Trophoblast cell (in vitro differentiated cells and primary cell): ENCODE measurements around the gene PCDH18.

ENCODE experiments used
- DNase-seq, 2 donors: peaks; one replicate each; pipeline ENCODE4 v3.0.0-alpha.2; 2016
- H2AFZ ChIP-seq: 2 replicates; pipeline ENCODE4 v1.6.1; 2013; ENCODE audit warnings: low read length, moderate library complexity, mild to moderate bottlenecking; ENCODE audit not compliant: insufficient read depth, poor library complexity
- H2AK5ac ChIP-seq: 2 replicates; pipeline ENCODE4 v1.6.1; 2013; ENCODE audit warnings: mild to moderate bottlenecking, low read length
- H2BK120ac ChIP-seq: 2 replicates; pipeline ENCODE4 v1.6.1; 2013; ENCODE audit warnings: low read length, mild to moderate bottlenecking, moderate library complexity; ENCODE audit not compliant: insufficient read depth, poor library complexity
- H2BK12ac ChIP-seq: 2 replicates; pipeline ENCODE4 v1.6.1; 2013; ENCODE audit warnings: mild to moderate bottlenecking, low read length, moderate library complexity
- H2BK5ac ChIP-seq: 2 replicates; pipeline ENCODE4 v1.6.1; 2013; ENCODE audit warnings: low read length, low read depth, moderate library complexity, mild to moderate bottlenecking; ENCODE audit not compliant: poor library complexity
- H3K14ac ChIP-seq: 2 replicates; pipeline ENCODE4 v1.6.1; 2013; ENCODE audit warnings: mild to moderate bottlenecking, low read length
- H3K18ac ChIP-seq: 2 replicates; pipeline ENCODE4 v1.6.1; 2013; ENCODE audit warnings: mild to moderate bottlenecking, low read length
- H3K23ac ChIP-seq: 2 replicates; pipeline ENCODE4 v1.6.1; 2013; ENCODE audit warnings: low read length
- H3K27ac ChIP-seq: 2 replicates; pipeline ENCODE4 v1.5.1; 2013; ENCODE audit warnings: low read depth, mild to moderate bottlenecking, inconsistent platforms, low read length, moderate library complexity
- H3K27me3 ChIP-seq: 2 replicates; pipeline ENCODE4 v1.6.1; 2013; ENCODE audit warnings: inconsistent platforms, mild to moderate bottlenecking, low read length, moderate library complexity; ENCODE audit not compliant: insufficient read depth
- H3K36me3 ChIP-seq, 2 experiments: 1 replicate in 1 of 2; 2 replicates in 1 of 2; pipeline ENCODE4 v1.6.1; 2013; ENCODE audit warnings: low read length in 2 of 2, mild to moderate bottlenecking in 2 of 2, moderate library complexity in 1 of 2; ENCODE audit not compliant: insufficient read depth in 2 of 2, control insufficient read depth in 1 of 2
- H3K4ac ChIP-seq: 2 replicates; pipeline ENCODE4 v1.6.1; 2013; ENCODE audit warnings: low read depth, mild to moderate bottlenecking, low read length, moderate library complexity
- H3K4me1 ChIP-seq, 2 experiments: 1 replicate in 1 of 2; 2 replicates in 1 of 2; pipeline ENCODE4 v1.6.1; 2013; ENCODE audit warnings: low read length in 2 of 2, mild to moderate bottlenecking in 2 of 2, moderate library complexity in 1 of 2; ENCODE audit not compliant: insufficient read depth in 2 of 2, control insufficient read depth in 1 of 2
- H3K4me2 ChIP-seq: 2 replicates; pipeline ENCODE4 v1.6.1; 2013; ENCODE audit warnings: inconsistent platforms, mild to moderate bottlenecking, low read length, moderate library complexity
- H3K4me3 ChIP-seq: 2 replicates; pipeline ENCODE4 v1.5.1; 2013; ENCODE audit warnings: mild to moderate bottlenecking, low read depth, low read length, inconsistent platforms
- H3K79me1 ChIP-seq: one replicate; pipeline ENCODE4 v1.6.1; 2013; ENCODE audit warnings: low read length
- H3K79me2 ChIP-seq: 2 replicates; pipeline ENCODE4 v1.6.1; 2013; ENCODE audit warnings: low read length, mild to moderate bottlenecking; ENCODE audit not compliant: control insufficient read depth, insufficient read depth, poor library complexity
- H3K9ac ChIP-seq: 2 replicates; pipeline ENCODE4 v1.6.1; 2013; ENCODE audit warnings: mild to moderate bottlenecking, low read length
- H3K9me3 ChIP-seq: 2 replicates; pipeline ENCODE4 v1.6.1; 2013; ENCODE audit warnings: low read depth, mild to moderate bottlenecking, control low read depth, inconsistent platforms, low read length; ENCODE audit not compliant: insufficient read depth
- H4K12ac ChIP-seq: 2 replicates; pipeline ENCODE4 v1.6.1; 2013; ENCODE audit warnings: low read depth, mild to moderate bottlenecking, low read length, moderate library complexity
- H4K8ac ChIP-seq: 2 replicates; pipeline ENCODE4 v1.6.1; 2013; ENCODE audit warnings: low read depth, mild to moderate bottlenecking, low read length, moderate library complexity
- H4K91ac ChIP-seq: one replicate; pipeline ENCODE4 v1.6.1; 2013; ENCODE audit warnings: low read depth, mild to moderate bottlenecking, low read length, moderate library complexity
- WGBS: extraction: QIAGEN DNeasy Blood & Tissue Kit; methylation state at CpG from one replicate; pipeline ENCODE4 v1.1.7; 2013; ENCODE audit warnings: missing lambda C conversion rate; ENCODE audit not compliant: insufficient read length, insufficient coverage; ENCODE audit errors: extremely low coverage; 5-methylcytosine and 5-hydroxymethylcytosine counted together

Gene PCDH18

GRCh38 chr4:137524725-137525369 lies 7.4 kb downstream of the PCDH18 start:
- Histone ChIP-seq H3K14ac (no peak overlapping the region), H3K27me3 (no peaks in the 10 kb centered on the region), H2BK12ac (no peak overlapping the region), H3K18ac (no peak overlapping the region), H3K36me3 (peaks cover 10 to 15% of the 10 kb centered on the region in 2 experiments), H4K8ac (no peak overlapping the region), H2AK5ac (no peak overlapping the region), H2BK5ac (no peak overlapping the region), H3K4me2 (no peak overlapping the region), H4K12ac (no peak overlapping the region), H3K9me3 (no peaks in the 10 kb centered on the region), H3K27ac (no peak overlapping the region), H4K91ac (no peak overlapping the region), H3K23ac (no peak overlapping the region), H3K4me1 (peaks cover 3 to 7% of the 10 kb centered on the region in 2 experiments), H2BK120ac (no peak overlapping the region), H3K4ac (no peak overlapping the region), H3K4me3 (no peak overlapping the region), H3K79me1 (no peaks in the 10 kb centered on the region), H3K9ac (no peak overlapping the region), H2AFZ (no peak overlapping the region), H3K79me2 (peaks cover 3% of the 10 kb centered on the region)
- no CpG with 5 or more reads among the region's 4 CpGs for WGBS
- no peak for DNase-seq

GRCh38 chr4:137523329-137523728 lies 9.0 kb downstream of the PCDH18 start:
- Histone ChIP-seq H2BK12ac (no peak overlapping the region), H2BK120ac (no peak overlapping the region), H3K79me2 (no peaks in the 10 kb centered on the region), H2AFZ (no peak overlapping the region), H3K36me3 (peaks cover 7 to 11% of the 10 kb centered on the region in 2 experiments), H3K4ac (no peak overlapping the region), H4K91ac (no peak overlapping the region), H3K4me1 (peaks cover 0 to 2% of the 10 kb centered on the region in 2 experiments), H3K18ac (no peak overlapping the region), H3K4me3 (no peak overlapping the region), H3K79me1 (no peaks in the 10 kb centered on the region), H3K23ac (no peak overlapping the region), H3K27me3 (no peaks in the 10 kb centered on the region), H3K27ac (no peak overlapping the region), H2AK5ac (no peak overlapping the region), H3K9me3 (no peaks in the 10 kb centered on the region), H3K4me2 (no peak overlapping the region), H3K9ac (no peak overlapping the region), H4K12ac (no peak overlapping the region), H2BK5ac (no peak overlapping the region), H3K14ac (no peak overlapping the region), H4K8ac (no peak overlapping the region)
- DNase-seq = no peak
- WGBS = no CpG with 5 or more reads among the region's 1 CpG

GRCh38 chr4:137521053-137521452 lies 11.2 kb downstream of the PCDH18 start:
- H3K79me1 ChIP-seq = no peaks in the 10 kb centered on the region
- WGBS = no CpG with 5 or more reads among the region's 9 CpGs

GRCh38 chr4:137519406-137519805 lies 12.9 kb downstream of the PCDH18 start:
- no peak overlapping the region for H3K9ac ChIP-seq
- H4K12ac ChIP-seq = no peak overlapping the region
- no peak overlapping the region for H3K27ac ChIP-seq
- H3K36me3 ChIP-seq = peaks cover 7% of the 10 kb centered on the region in 2 experiments
- no peak overlapping the region for H2BK5ac ChIP-seq
- H4K91ac ChIP-seq = no peak overlapping the region
- H3K23ac ChIP-seq = no peak overlapping the region
- H2AK5ac ChIP-seq = no peak overlapping the region
- H3K4me1 ChIP-seq = peaks cover 0 to 2% of the 10 kb centered on the region in 2 experiments
- no peak overlapping the region for H3K18ac ChIP-seq
- no peak overlapping the region for H3K4ac ChIP-seq
- H2AFZ ChIP-seq = no peak overlapping the region
- H3K4me3 ChIP-seq = no peak overlapping the region
- no peaks in the 10 kb centered on the region for H3K27me3 ChIP-seq
- H4K8ac ChIP-seq = no peak overlapping the region
- no peak for DNase-seq
- H3K14ac ChIP-seq = no peak overlapping the region
- H2BK12ac ChIP-seq = no peak overlapping the region
- H3K79me1 ChIP-seq = no peaks in the 10 kb centered on the region
- H3K79me2 ChIP-seq = no peaks in the 10 kb centered on the region
- WGBS = no CpG with 5 or more reads among the region's 2 CpGs
- no peaks in the 10 kb centered on the region for H3K9me3 ChIP-seq
- no peak overlapping the region for H2BK120ac ChIP-seq
- no peak overlapping the region for H3K4me2 ChIP-seq

More at GRCh38 chr4:137521053-137521452, 11.2 kb downstream of the PCDH18 start:
- no peak overlapping the region for H2BK5ac ChIP-seq
- H3K36me3 ChIP-seq = peaks cover 7 to 9% of the 10 kb centered on the region in 2 experiments
- H3K4me3 ChIP-seq = no peak overlapping the region
- no peak overlapping the region for H3K18ac ChIP-seq
- no peaks in the 10 kb centered on the region for H3K79me2 ChIP-seq
- H3K4ac ChIP-seq = no peak overlapping the region
- no peak for DNase-seq
- H3K4me1 ChIP-seq = peaks cover 0 to 2% of the 10 kb centered on the region in 2 experiments
- H3K27me3 ChIP-seq = no peaks in the 10 kb centered on the region
- H2AK5ac ChIP-seq = no peak overlapping the region
- H4K8ac ChIP-seq = no peak overlapping the region
- no peak overlapping the region for H2BK12ac ChIP-seq
- no peak overlapping the region for H2AFZ ChIP-seq
- no peak overlapping the region for H4K91ac ChIP-seq
- no peaks in the 10 kb centered on the region for H3K9me3 ChIP-seq
- H3K27ac ChIP-seq = no peak overlapping the region
- no peak overlapping the region for H2BK120ac ChIP-seq
- no peak overlapping the region for H3K4me2 ChIP-seq
- no peak overlapping the region for H3K9ac ChIP-seq
- H3K23ac ChIP-seq = no peak overlapping the region
- no peak overlapping the region for H3K14ac ChIP-seq
- H4K12ac ChIP-seq = no peak overlapping the region
